HG03159 (cell line): ENCODE data around the gene HSD17B2.
"Not testable (repeated sequence)": the region's sequence is repeated elsewhere in the genome, so short reads cannot be mapped to it uniquely, and the experiment has no call there.

Experiments used
- ATAC-seq: cut with Tn5 transposase; IDR thresholded peaks from one replicate; pipeline ENCODE4 v1.9.1; 2021; ENCODE audit warnings: mild to moderate bottlenecking, moderate library complexity; ENCODE audit not compliant: unreplicated experiment

The HSD17B2 gene

GRCh38 chr16:82074019-82074558 lies 39.0 kb downstream of the HSD17B2 start:
- ATAC-seq: no peak

DNA sequence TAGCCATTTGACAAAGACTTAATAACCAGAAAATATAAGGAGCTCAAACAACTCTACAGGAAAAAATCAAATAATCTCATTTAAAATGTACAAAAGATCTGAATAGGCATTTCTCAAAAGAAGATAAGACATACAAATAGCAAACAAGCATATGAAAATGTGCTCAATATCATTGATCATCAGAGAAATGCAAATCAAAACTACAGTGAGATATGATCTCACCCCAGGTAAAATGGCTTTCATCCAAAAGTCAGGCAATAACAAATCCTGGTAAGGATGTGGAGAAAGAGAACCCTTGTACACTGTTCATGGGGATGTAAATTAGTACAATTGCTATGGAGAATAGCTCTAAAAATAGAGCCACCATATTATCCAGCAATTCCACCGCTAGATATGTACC lies 43.1 kb downstream of the HSD17B2 start:
- no peak for ATAC-seq

DNA sequence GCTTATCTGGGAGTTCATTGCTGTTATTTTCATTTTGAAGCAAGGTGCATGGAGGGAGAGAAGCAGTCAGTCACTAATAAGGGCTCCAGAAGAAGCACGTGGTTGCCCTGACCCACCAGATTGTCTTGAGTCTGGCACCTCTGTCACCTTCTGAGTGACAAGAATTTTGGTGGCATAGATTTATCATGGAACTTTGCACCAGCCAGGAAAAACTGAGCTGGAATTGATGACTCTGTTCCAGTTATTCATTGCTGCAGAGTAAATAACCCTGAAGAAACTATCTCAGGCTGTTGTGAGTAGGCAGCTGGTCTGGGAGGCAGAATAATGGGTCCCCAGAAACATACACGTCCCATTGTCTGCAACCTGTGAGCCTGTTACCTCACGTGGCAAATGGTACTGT lies 44.8 kb downstream of the HSD17B2 start:
- no peak for ATAC-seq

GRCh38 chr16:82081264-82081663 lies 46.2 kb downstream of the HSD17B2 start:
- no peak for ATAC-seq

DNA sequence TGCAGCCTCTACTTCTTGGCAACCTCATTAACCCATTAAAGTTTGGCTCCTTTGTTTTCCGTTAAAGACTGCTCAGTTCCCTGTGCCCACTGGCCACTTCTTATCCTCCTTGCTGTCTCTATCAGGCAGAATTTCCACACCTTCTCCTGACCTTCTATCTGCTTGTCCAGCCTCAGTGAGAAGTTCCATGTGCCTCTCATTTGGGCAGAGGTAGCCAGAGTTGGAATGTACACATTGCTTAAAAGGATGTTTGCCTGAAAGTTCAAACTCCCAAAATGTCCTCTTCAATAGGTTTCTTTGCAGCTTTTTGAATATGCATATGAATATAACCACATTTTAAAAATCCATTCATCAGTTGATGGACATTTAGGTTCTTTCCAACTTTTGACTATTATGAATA lies 47.0 kb downstream of the HSD17B2 start:
- no peak for ATAC-seq

- peak; percentile 79 for ATAC-seq
Measured at GRCh38 chr16:82082543-82083244, 47.6 kb downstream of the HSD17B2 start.

GRCh38 chr16:82083710-82084353 lies 48.8 kb downstream of the HSD17B2 start:
- no peak for ATAC-seq

GRCh38 chr16:82085011-82085779 lies 50.1 kb downstream of the HSD17B2 start:
- ATAC-seq: no peak

GRCh38 chr16:82088483-82088882 lies 53.4 kb downstream of the HSD17B2 start:
- ATAC-seq: no peak

- no peak for ATAC-seq
Measured at GRCh38 chr16:82091241-82091640, 56.2 kb downstream of the HSD17B2 start.

DNA sequence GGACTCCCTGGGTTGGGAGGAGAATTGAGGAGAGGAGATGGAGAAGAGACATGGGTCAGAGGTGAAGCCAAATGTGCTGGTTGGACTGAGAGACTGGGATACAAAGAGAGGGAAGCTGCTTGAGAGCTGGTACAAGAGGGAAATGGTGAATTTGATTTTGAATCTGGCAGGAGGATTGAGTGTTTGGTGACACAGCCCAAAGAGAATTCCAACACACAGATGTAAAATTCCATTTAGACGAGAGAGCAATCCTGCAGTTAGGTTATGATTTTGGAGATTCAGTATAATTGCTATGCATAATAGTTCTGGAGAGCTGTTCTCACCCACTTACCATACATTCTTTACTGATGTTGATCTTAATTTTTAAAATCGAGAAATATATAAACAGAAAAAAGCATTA lies 57.7 kb downstream of the HSD17B2 start:
- ATAC-seq: no peak

- no peak for ATAC-seq
Measured at GRCh38 chr16:82093666-82094300, 58.7 kb downstream of the HSD17B2 start.

- ATAC-seq: no peak
Measured at GRCh38 chr16:82094942-82095540, 60.0 kb downstream of the HSD17B2 start.

GRCh38 chr16:82096641-82097040 lies 61.6 kb downstream of the HSD17B2 start:
- no peak for ATAC-seq

- ATAC-seq: no peak
Measured at GRCh38 chr16:82105107-82105506, 70.1 kb downstream of the HSD17B2 start.

DNA sequence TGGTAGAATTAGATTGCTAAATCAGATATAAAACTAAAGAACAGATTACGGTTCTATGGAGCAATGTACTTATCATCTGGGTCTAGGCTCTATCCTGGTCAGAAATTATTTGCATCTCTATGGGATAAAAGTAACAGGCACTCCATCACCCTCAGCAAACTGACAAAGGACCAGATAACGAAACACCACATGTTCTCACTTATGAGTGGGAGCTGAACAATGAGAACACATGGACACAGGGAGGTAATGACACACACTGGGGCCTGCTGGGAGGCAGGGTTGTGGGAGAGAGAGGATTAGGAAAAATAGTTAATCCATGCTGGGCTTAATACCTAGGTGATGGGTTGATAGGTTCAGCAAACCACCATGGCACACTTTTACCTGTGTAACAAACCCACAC lies 73.0 kb downstream of the HSD17B2 start:
- no peak for ATAC-seq

- ATAC-seq: no peak
Measured at GRCh38 chr16:82108774-82109173, 73.7 kb downstream of the HSD17B2 start.

DNA sequence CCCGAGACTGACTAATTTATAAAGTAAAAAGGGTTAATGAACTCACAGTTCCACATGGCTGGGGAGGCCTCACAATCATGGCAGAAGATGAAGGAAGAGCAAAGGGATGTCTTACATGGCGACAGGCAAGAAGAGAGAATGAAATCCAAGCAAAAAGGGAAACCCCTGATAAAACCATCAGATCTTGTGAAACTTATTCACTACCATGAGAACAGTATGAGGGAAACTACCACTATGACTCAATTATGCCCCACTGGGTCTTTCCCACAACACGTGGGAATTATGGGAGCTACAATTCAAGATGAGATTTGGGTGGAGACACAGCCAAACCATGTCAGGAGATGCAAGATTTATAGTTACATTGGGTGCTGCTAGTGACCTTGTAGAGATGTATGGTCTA lies 74.2 kb downstream of the HSD17B2 start:
- ATAC-seq: not testable (repeated sequence)

- ATAC-seq: no peak
Measured at GRCh38 chr16:82111944-82112343, 76.9 kb downstream of the HSD17B2 start.

DNA sequence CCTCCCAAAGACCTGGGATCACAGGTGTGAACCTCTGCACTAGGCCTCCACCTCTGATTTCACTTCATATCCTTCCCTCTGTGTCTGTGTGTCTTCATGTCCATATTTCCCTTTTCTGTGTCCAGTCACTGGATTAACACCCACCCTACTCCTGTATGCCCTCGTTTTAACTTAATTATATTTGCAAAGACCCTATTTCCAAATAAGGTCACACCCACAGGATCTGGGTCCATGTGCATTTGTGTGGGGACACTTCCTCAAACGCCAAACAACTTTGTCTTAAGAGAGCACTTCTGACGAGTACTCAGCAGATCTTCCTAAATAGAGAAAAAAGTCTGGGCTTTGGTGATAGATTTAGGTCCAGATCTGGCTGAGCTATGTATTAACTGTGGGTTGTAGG lies 78.7 kb downstream of the HSD17B2 start:
- ATAC-seq: no peak

DNA sequence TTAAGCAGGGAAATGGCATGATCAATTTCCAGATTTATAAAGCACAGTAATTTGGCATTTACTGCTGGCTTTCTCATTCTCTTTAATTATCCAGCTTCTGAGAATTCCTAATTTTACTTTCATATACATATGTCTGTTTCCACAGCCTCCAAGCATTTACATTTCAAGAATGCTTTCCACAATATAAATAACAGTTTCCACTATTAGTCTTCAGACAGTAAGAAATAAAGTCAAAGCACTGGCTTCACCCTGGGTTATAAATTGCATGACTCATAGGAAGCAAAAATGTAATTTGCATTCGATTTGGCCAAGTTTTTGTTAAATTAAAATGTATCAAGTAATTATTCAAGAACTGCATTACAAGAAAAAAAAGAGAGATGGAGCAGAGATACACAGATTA lies 81.5 kb downstream of the HSD17B2 start:
- ATAC-seq: no peak
